Mononuclear cell (primary cell): Measurements from ENCODE around the gene TEX30. TPM values are rescaled to one million over a fixed set of nuclear protein-coding genes. Genes with fewer than 3 reads are reported as not detected.
"Not testable (repeated sequence)": the region's sequence is repeated elsewhere in the genome, so short reads cannot be mapped to it uniquely, and the experiment has no call there.

Experiments
- H3K27me3 ChIP-seq: 2 replicates; pipeline ENCODE4 v1.6.0; 2011; ENCODE audit warnings: low read length, control low read depth; ENCODE audit not compliant: insufficient read depth
- H3K4me1 ChIP-seq: 2 replicates; pipeline ENCODE4 v1.5.1; 2011; ENCODE audit warnings: mild to moderate bottlenecking, low read length, control low read depth; ENCODE audit not compliant: insufficient read depth
- H3K4me3 ChIP-seq: 2 replicates; pipeline ENCODE4 v1.5.1; 2011; ENCODE audit warnings: mild to moderate bottlenecking, low read length, moderate library complexity
- H3K9me3 ChIP-seq: 2 replicates; pipeline ENCODE4 v1.5.1; 2011; ENCODE audit warnings: low read depth, mild to moderate bottlenecking, control low read depth, low read length
- total RNA-seq: library from RNA; depleted of rRNA; stranded (reverse); fragments of >200 nt; gene quantifications from one replicate; pipeline ENCODE4 v1.2.3, GENCODE V29; 2012

The TEX30 gene
- total RNA-seq, 1 donor = 3.8 TPM

DNA sequence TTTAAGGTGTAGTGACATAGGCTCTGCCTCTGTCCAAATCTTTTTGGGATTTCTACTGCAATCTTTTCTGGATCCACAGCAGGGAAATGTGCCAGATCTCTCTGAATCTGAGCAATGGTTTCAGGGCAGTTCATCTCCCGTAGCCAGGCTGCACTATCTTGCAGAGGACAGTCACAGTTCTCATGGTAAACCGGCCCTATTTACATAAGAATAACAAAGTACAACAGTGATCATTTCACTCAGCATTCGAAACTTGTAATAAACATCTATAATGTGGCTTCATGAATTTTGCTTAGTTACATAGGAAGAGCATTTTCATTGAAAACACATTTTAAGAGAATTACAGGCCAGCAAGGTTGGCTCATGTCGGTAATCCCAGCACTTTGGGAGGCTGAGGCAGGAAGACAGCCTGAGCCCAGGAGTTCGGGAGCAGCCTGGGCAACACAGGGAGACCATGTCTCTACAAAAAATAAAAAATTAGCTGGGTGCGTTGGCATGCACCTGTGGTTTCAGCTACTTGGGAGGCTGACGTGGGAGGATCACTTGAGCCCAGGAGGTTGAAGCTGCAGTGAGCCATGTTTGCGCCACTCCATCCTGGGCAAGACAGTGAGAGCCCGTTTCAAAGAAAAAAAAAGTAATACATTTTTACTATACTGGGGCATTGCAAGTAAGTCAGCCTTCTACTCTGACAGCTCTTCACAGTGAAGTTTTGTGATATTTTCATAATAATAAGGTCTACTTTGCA is 20.2 kb upstream of the TEX30 start:
- Histone ChIP-seq H3K27me3 (peaks cover 17% of the 10 kb centered on the region), H3K4me3 (no peak overlapping the region), H3K9me3 (no peaks in the 10 kb centered on the region), H3K4me1 (peaks cover 6% of the 10 kb centered on the region)

- no peaks in the 10 kb centered on the region for H3K9me3 ChIP-seq
- peaks cover 3% of the 10 kb centered on the region for H3K27me3 ChIP-seq
- no peaks in the 10 kb centered on the region for H3K4me1 ChIP-seq
- no peak overlapping the region for H3K4me3 ChIP-seq
Measured at GRCh38 chr13:102792396-102792795, 18.8 kb upstream of the TEX30 start.

DNA sequence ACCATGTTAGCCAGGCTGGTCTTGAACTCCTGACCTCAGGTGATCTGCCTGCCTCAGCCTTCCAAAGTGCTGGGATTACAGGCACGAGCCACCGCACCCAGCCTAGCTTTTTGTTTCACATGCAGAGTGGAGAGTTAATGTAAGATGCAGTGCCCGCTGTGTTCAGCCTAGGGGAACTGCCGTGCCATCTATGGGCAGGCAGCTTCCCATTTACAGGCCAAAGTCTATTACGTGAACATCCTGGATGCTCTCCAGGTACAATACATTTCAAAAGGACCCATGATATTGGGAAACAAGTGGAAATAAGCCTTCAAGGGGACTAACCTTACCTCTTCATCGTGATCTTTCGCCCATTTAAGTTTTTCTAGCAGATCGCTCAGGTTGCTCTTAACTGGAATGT is 15.1 kb upstream of the TEX30 start:
- Histone ChIP-seq H3K27me3 (no peaks in the 10 kb centered on the region), H3K9me3 (no peaks in the 10 kb centered on the region), H3K4me1 (no peaks in the 10 kb centered on the region), H3K4me3 (no peak overlapping the region)

GRCh38 chr13:102784483-102784882 is 10.9 kb upstream of the TEX30 start:
- H3K4me3 ChIP-seq = no peak overlapping the region
- no peaks in the 10 kb centered on the region for H3K9me3 ChIP-seq
- peaks cover 10% of the 10 kb centered on the region for H3K4me1 ChIP-seq
- H3K27me3 ChIP-seq = no peaks in the 10 kb centered on the region

DNA sequence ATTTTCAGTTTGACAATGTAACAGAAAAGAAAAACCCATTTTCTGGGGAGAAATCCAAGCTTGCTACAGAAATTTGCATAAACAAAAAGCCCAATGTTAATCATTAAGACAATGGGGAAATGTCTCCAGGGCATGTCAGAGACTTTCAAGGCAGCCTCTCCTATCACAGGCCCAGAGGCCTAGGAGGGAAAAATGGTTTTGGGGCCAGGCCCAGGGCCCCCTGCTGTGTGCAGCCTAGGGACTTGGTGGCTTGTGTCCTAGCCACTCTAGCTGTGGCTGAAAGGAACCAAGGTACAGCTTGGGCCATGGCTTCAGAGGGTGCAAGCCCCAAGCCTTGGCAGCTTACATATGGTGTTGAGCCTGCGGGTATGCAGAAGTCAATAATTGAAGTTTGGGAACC is 8.0 kb upstream of the TEX30 start:
- Histone ChIP-seq H3K4me1 (peaks cover 17% of the 10 kb centered on the region), H3K27me3 (no peaks in the 10 kb centered on the region), H3K4me3 (no peak overlapping the region), H3K9me3 (no peaks in the 10 kb centered on the region)

GRCh38 chr13:102780656-102781055 is 7.1 kb upstream of the TEX30 start:
- not testable (repeated sequence) for H3K4me3 ChIP-seq, H3K9me3 ChIP-seq, H3K27me3 ChIP-seq
- H3K4me1 ChIP-seq = peaks cover 17% of the 10 kb centered on the region

DNA sequence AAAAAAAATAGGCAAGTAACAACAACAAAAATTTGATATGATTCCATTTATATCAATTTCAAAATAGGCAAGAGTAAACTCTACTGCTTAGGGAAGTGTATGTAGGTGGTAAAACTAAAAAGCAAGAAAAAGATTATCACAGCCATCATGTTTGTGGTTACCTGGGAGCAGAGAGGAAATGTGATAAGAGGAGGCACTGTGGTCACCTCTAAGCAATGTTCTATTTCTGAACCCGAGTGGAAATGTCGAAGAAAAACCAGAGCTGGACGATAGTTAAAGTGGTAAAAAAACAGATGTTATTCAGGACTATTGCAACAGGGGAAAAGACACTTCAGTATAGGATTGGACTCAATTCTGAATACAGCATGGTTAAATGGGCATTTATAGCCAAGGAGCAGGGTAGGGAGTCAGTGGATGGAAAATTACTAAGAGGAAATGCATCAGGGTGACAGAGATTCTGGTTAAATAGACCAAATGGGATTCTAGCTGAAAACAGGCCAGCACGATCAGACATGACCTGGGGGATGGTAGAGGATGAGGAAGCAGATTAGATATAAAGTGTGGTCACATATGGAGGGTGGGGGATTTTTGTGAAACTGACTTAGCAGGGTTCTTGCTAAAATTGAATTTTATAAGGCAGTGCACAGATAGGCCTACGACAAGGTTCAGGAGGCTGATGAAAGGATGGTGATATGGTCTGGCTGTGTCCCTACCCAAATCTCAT is 6.0 kb upstream of the TEX30 start:
- Histone ChIP-seq H3K4me1 (peaks cover 17% of the 10 kb centered on the region), H3K4me3 (no peak overlapping the region), H3K9me3 (no peaks in the 10 kb centered on the region), H3K27me3 (no peaks in the 10 kb centered on the region)

DNA sequence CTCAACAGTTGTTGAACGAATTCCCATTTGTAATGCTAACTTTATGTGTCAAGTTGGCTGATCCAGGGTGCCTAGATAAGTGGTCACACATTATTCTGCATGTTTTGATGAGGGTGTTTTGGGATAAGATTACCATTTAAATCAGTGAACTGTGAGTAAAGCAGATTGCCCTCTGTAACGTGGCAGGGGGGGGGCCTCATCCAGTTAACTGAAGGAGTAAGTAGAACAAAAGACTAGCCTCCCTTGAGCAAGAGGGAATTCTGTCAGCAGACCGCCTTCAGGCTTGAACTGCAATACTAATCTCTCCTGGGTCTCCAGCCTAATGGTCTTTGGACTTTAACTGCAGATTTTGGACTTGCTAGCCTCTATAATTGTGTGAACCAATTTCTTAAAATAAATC is 4.2 kb upstream of the TEX30 start:
- Histone ChIP-seq H3K9me3 (no peaks in the 10 kb centered on the region), H3K4me1 (peaks cover 27% of the 10 kb centered on the region), H3K4me3 (no peak overlapping the region), H3K27me3 (no peaks in the 10 kb centered on the region)

DNA sequence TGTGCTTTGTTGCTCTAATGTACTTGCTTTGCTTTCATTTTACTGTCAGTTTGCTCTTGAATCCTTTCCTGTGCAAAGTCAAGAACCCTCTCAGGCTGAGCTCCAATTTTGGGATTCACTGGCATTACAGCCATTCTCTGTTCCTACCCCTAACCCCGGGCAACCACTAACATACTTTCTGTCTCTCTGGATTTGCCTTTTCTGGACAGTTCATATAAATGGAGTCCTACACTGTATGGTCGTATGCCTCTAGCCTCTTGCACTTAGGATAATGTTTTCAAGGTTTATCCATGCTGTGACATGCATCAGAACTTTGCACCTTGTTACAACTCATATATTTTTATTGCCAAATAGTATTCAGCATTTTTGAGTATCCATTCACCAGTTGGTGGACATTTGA is 2.7 kb upstream of the TEX30 start:
- Histone ChIP-seq H3K4me1 (peaks cover 41% of the 10 kb centered on the region), H3K4me3 (no peak overlapping the region), H3K27me3 (no peaks in the 10 kb centered on the region), H3K9me3 (no peaks in the 10 kb centered on the region)

DNA sequence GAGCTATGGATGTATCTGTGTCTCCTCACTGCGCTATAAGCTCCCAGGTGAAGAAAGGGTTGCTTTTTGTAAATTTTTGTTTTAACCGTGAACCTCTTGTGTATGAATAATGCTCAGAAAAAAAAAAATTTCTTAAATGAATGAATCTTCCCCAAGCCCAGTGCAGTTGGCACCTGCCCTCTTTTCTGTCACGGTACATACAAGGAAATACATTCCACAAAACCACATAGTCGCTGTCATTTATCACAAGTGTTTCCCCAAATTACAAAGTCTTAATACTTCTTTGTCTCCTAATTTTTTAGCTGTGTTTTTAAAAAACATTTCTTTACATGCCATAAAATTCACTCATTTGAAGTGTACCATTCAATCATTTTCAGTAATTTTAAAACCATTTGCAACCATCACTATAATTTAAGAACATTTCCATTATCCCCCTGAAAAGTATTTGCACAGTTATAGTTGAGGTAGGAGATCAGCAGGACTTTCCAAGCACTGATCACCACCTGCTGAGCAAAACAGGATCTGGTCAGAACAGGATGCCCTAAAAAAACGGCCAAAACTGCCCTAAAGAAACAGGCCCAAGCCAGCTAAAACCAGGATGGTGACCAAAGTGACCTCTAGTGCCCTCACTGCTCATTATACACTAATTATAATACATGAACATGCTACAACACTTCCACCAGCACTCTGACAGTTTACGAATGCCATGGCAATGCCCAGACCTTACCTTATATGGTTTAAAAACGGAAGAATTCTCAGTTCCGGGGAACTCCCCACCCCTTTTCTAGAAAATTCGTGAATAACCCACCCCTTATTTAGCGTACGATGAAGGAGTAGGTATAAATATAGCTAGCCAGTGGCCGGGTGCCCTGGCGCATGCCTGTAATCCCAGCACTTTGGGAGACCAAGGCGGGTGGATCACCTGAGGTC is 1.3 kb upstream of the TEX30 start:
- no peaks in the 10 kb centered on the region for H3K9me3 ChIP-seq
- H3K4me3 ChIP-seq = no peak overlapping the region
- H3K27me3 ChIP-seq = no peaks in the 10 kb centered on the region
- H3K4me1 ChIP-seq = peaks cover 35% of the 10 kb centered on the region

GRCh38 chr13:102774214-102774568 is 605 bp upstream of the TEX30 start:
- H3K9me3 ChIP-seq = no peaks in the 10 kb centered on the region
- H3K4me1 ChIP-seq = peaks cover 29% of the 10 kb centered on the region
- no peaks in the 10 kb centered on the region for H3K27me3 ChIP-seq
- H3K4me3 ChIP-seq = peak overlapping the region; percentile 70

DNA sequence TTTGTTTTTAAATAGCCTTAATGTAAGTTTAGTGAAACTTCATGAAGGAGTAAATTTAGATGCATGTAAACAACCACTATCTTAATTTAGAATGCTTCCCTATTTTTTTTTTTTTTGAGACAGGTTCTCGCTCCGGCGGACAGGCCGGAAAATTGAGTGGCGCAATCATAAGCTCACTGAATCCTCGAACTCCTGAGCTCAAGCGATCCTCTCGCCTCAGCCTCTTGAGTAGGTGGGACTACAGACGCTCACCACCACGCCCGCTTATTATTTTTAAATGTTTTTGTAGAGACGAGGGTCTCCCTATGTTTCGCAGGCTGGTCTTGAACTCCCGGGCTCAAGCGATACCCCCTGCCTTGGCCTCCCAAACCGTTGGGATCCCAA is 1.6 kb downstream of the TEX30 start:
- H3K4me1 ChIP-seq = peaks cover 24% of the 10 kb centered on the region
- H3K4me3 ChIP-seq = no peak overlapping the region
- H3K9me3 ChIP-seq = no peaks in the 10 kb centered on the region
- no peaks in the 10 kb centered on the region for H3K27me3 ChIP-seq

DNA sequence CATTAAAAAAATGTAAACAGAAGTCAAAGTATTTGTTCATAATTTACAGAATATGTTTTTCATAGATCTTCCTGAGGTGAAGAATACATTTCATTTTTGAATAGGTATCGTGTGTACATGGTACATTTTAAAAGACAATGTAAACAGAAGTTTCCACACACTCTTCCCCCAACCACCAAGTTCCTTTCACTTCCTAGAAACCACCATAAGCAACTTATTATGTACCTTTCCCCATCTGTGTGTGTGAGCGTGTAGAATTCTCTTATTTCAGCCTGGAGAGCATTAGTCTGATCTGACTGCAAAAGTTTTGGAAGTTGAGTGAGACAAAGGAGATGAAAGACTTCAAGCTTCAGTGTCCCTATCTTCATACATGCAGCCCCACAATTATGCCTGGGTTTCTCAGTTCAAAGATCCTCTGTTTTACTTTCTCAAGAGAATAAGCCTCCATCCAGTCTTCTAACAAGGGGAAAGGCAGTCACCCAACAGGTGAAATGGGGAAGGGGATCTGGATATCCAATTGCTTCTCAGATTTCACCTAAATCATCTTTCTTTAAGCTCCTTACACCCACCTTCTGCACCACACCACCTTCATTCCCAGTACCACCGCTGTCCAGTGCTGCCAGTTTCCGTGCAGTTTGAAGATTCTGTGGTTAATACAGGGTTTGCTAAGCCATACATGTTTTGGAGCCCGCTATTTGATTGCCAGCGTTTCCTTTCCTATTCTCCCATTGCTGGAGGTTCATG is 2.1 kb downstream of the TEX30 start:
- no peaks in the 10 kb centered on the region for H3K9me3 ChIP-seq
- H3K27me3 ChIP-seq = no peaks in the 10 kb centered on the region
- H3K4me1 ChIP-seq = peaks cover 24% of the 10 kb centered on the region
- no peak overlapping the region for H3K4me3 ChIP-seq

DNA sequence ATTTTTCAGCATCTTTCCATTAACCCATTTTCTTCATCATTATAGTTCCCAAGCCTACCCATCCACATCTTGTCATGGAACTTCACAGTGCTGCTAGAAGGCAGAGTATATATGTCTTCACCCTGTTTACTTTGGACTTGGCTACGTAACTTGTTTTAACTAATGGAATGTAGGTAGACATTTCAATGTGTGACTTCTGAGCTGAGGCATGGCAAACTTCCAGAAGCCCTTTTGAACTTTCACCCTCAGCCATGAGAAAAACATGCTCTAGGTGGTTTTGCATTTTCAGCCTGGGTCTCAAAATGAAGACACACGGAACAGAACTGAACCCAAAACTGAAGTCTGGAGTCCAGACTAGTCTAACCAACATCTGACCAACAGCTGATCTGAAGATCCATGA is 3.2 kb downstream of the TEX30 start:
- H3K27me3 ChIP-seq = no peaks in the 10 kb centered on the region
- no peak overlapping the region for H3K4me3 ChIP-seq
- H3K9me3 ChIP-seq = no peaks in the 10 kb centered on the region
- H3K4me1 ChIP-seq = peaks cover 24% of the 10 kb centered on the region

GRCh38 chr13:102769679-102770078 is 3.9 kb downstream of the TEX30 start:
- no peaks in the 10 kb centered on the region for H3K9me3 ChIP-seq
- no peak overlapping the region for H3K4me3 ChIP-seq
- no peaks in the 10 kb centered on the region for H3K27me3 ChIP-seq
- H3K4me1 ChIP-seq = peaks cover 24% of the 10 kb centered on the region
